ENCODE measurements around the gene ZNF774. TPM values are rescaled to one million over a fixed set of nuclear protein-coding genes. Genes with fewer than 3 reads are reported as not detected.
"Not testable (repeated sequence)": the region's sequence is repeated elsewhere in the genome, so short reads cannot be mapped to it uniquely, and the experiment has no call there.

Gene ZNF774
- total RNA-seq, 1 donor from 2014 or later = 9.5 TPM

- TF ChIP-seq CTCF (IDR thresholded peaks at IDR 0.05; ENCODE audit: unreplicated experiment) = no peak
- no peaks in the 10 kb centered on the region for H3K9me3 Mint-ChIP-seq (ENCODE audit: low read depth)
Measured at GRCh38 chr15:90344662-90345061, 7.4 kb upstream of the ZNF774 start.

GRCh38 chr15:90345857-90346256 lies 6.2 kb upstream of the ZNF774 start:
- Mint-ChIP-seq H3K9me3 (ENCODE audit: low read depth) (no peaks in the 10 kb centered on the region), H3K27ac (no peak overlapping the region), H3K4me3 (ENCODE audit: low read depth) (no peak overlapping the region), H3K36me3 (ENCODE audit: insufficient read depth) (no peaks in the 10 kb centered on the region), H3K4me1 (ENCODE audit: low read depth) (peaks cover 4% of the 10 kb centered on the region), H3K27me3 (peaks cover 22% of the 10 kb centered on the region)
- DNase-seq (ENCODE audit: low spot score, unreplicated experiment) = no peak
- no peak for TF ChIP-seq CTCF (IDR thresholded peaks at IDR 0.05; ENCODE audit: unreplicated experiment)

More at GRCh38 chr15:90344662-90345061, 7.4 kb upstream of the ZNF774 start:
- no peak for DNase-seq (ENCODE audit: low spot score, unreplicated experiment)
- peaks cover 16% of the 10 kb centered on the region for H3K27me3 Mint-ChIP-seq
- H3K4me1 Mint-ChIP-seq (ENCODE audit: low read depth) = peaks cover 4% of the 10 kb centered on the region
- H3K36me3 Mint-ChIP-seq (ENCODE audit: insufficient read depth) = no peaks in the 10 kb centered on the region
- H3K4me3 Mint-ChIP-seq (ENCODE audit: low read depth) = no peak overlapping the region
- no peak overlapping the region for H3K27ac Mint-ChIP-seq

- not testable (repeated sequence) for H3K27ac Mint-ChIP-seq; DNase-seq (ENCODE audit: low spot score, unreplicated experiment); H3K9me3 Mint-ChIP-seq (ENCODE audit: low read depth); H3K4me1 Mint-ChIP-seq (ENCODE audit: low read depth); H3K4me3 Mint-ChIP-seq (ENCODE audit: low read depth); H3K36me3 Mint-ChIP-seq (ENCODE audit: insufficient read depth)
- peaks cover 22% of the 10 kb centered on the region for H3K27me3 Mint-ChIP-seq
Measured at GRCh38 chr15:90347431-90348065, 4.5 kb upstream of the ZNF774 start.

- no peak for DNase-seq (ENCODE audit: low spot score, unreplicated experiment)
- TF ChIP-seq CTCF (IDR thresholded peaks at IDR 0.05; ENCODE audit: unreplicated experiment) = no peak
- Mint-ChIP-seq H3K36me3 (ENCODE audit: insufficient read depth) (no peaks in the 10 kb centered on the region), H3K27ac (no peak overlapping the region), H3K27me3 (peaks cover 22% of the 10 kb centered on the region), H3K4me1 (ENCODE audit: low read depth) (peaks cover 3% of the 10 kb centered on the region), H3K9me3 (ENCODE audit: low read depth) (no peaks in the 10 kb centered on the region), H3K4me3 (ENCODE audit: low read depth) (no peak overlapping the region)
Measured at GRCh38 chr15:90348456-90348855, 3.6 kb upstream of the ZNF774 start.

- Mint-ChIP-seq H3K27me3 (peaks cover 22% of the 10 kb centered on the region), H3K9me3 (ENCODE audit: low read depth) (no peaks in the 10 kb centered on the region), H3K4me3 (ENCODE audit: low read depth) (no peak overlapping the region), H3K27ac (no peak overlapping the region), H3K36me3 (ENCODE audit: insufficient read depth) (no peaks in the 10 kb centered on the region), H3K4me1 (ENCODE audit: low read depth) (peaks cover 3% of the 10 kb centered on the region)
- TF ChIP-seq CTCF (IDR thresholded peaks at IDR 0.05; ENCODE audit: unreplicated experiment) = no peak
- no peak for DNase-seq (ENCODE audit: low spot score, unreplicated experiment)
Measured at GRCh38 chr15:90349072-90349471, 3.0 kb upstream of the ZNF774 start.

- no peak for DNase-seq (ENCODE audit: low spot score, unreplicated experiment)
- H3K9me3 Mint-ChIP-seq (ENCODE audit: low read depth) = no peaks in the 10 kb centered on the region
- H3K36me3 Mint-ChIP-seq (ENCODE audit: insufficient read depth) = no peaks in the 10 kb centered on the region
- H3K4me3 Mint-ChIP-seq (ENCODE audit: low read depth) = no peak overlapping the region
- no peak for TF ChIP-seq CTCF (IDR thresholded peaks at IDR 0.05; ENCODE audit: unreplicated experiment)
- peaks cover 3% of the 10 kb centered on the region for H3K4me1 Mint-ChIP-seq (ENCODE audit: low read depth)
- H3K27me3 Mint-ChIP-seq = peaks cover 18% of the 10 kb centered on the region
- H3K27ac Mint-ChIP-seq = no peak overlapping the region
Measured at GRCh38 chr15:90349821-90350220, 2.3 kb upstream of the ZNF774 start.
